Astrocyte of the spinal cord (primary cell): ENCODE data around the gene RSBN1.
"Not testable (repeated sequence)": the region's sequence is repeated elsewhere in the genome, so short reads cannot be mapped to it uniquely, and the experiment has no call there.

Experiments used
- DNase-seq: peaks from one replicate; pipeline ENCODE4 v3.0.0; 2011; ENCODE audit warnings: low read depth, low spot score
- H3K4me3 ChIP-seq: 2 replicates; pipeline ENCODE4 v1.5.1; 2011; ENCODE audit warnings: low read depth, mild to moderate bottlenecking, low read length, moderate library complexity
- in situ Hi-C: cut with HindIII; loops from 2 replicates; pipeline ENCODE4 v1.10.0; 2017; ENCODE audit warnings: low sequenced_read_pairs
- TF ChIP-seq, protein P1 (sequence below): IDR thresholded peaks from 2 replicates; pipeline ENCODE4 v1.5.1; 2012; ENCODE audit warnings: low read depth, mild to moderate bottlenecking, low read length, inconsistent platforms

Gene RSBN1

DNA sequence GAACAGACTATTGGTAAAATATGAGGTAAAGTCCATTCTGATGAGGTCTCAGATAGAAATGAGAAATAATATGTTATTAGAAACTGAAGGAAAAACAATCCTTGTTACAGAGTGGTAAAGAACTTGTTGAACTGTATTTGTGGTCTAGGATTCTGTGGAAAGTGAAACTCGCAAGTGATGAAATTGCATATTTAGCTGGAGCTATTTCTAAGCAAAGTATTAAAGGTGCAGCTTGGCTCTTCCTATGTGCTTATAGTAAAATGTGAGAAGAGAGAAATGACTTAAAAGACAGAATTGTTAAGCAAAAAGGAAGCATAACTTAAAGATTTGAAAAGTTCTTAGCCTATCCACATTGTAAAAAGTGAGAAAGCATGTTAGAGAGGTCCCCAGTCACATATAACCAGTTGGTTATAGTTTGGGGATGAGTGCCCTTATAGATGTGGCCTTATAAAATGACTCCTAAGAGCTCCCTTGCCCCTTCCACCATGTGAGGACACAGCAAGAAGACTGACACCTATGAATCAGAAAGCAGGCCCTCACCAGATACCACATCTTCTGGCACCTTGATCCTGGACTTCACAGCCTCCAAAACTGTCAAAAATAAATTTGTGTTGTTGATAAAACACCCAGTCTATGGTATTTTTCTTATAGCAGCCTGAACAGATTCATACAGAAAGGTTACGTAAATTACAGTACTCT is 77.8 kb downstream of the RSBN1 start:
- TF ChIP-seq, protein P1, sequence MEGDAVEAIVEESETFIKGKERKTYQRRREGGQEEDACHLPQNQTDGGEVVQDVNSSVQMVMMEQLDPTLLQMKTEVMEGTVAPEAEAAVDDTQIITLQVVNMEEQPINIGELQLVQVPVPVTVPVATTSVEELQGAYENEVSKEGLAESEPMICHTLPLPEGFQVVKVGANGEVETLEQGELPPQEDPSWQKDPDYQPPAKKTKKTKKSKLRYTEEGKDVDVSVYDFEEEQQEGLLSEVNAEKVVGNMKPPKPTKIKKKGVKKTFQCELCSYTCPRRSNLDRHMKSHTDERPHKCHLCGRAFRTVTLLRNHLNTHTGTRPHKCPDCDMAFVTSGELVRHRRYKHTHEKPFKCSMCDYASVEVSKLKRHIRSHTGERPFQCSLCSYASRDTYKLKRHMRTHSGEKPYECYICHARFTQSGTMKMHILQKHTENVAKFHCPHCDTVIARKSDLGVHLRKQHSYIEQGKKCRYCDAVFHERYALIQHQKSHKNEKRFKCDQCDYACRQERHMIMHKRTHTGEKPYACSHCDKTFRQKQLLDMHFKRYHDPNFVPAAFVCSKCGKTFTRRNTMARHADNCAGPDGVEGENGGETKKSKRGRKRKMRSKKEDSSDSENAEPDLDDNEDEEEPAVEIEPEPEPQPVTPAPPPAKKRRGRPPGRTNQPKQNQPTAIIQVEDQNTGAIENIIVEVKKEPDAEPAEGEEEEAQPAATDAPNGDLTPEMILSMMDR: no peak
- in situ Hi-C loops: no loop called here
- no peak for DNase-seq
- no peak overlapping the region for H3K4me3 ChIP-seq

DNA sequence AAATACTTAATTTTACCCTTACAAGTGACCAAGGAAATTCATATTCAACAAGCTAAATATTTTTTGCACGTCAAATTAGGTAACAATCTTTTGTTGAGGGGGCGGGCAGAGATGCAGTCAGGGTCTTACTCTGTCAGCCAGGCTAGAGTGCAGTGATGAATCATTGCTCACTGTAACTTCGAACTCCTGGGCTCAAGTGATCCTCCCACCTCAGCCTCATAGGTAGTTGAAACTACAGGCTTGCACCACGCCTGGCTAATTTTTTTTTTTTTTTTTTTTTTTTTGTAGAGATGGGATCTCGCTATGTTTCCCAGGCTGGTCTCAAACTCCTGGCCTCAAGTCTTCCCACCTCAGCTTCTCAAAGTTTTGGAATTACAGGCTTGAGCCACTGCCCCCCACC is 79.5 kb downstream of the RSBN1 start:
- TF ChIP-seq, protein P1: no peak
- no peak overlapping the region for H3K4me3 ChIP-seq
- in situ Hi-C loops: no loop called here
- no peak for DNase-seq

DNA sequence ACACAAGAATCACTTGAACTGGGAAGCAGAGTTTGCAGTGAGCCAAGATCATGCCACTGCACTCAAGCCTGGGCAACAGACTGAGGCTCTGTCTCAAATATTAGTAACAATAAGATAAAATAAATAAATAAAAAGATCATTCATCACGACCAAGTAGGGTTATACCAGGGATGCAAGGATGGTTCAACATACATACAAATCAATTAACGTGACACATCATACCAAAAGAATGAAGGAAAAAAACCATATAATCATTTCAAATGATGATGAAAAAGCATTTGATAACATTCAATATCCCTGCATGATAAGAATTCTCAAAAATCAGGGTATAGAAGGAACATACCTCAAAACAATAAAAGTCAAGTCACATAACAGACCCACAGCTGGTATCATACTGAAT is 91.3 kb downstream of the RSBN1 start:
- no peak for DNase-seq
- in situ Hi-C loops: no loop called here
- H3K4me3 ChIP-seq: no peak overlapping the region
- TF ChIP-seq, protein P1: no peak

DNA sequence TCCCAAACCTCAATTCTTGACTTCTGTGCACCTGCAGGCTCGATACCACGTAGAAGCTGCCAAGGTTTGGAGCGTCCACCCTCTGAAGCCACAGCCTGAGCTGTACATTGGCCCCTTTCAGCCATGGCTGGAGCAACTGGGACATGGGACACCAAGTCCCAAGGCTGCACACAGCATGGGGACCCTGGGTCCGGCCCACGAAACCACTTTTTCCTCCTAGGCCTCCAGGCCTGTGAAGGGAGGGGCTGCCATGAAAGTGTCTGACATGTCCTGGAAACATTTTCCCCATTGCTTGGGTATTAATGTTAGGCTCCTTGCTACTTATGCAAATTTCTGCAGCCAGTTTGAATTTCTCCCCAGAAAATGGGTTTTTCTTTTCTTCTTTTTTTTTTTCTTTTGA is 93.7 kb downstream of the RSBN1 start:
- in situ Hi-C loops, H3K4me3 ChIP-seq: not testable (repeated sequence)

DNA sequence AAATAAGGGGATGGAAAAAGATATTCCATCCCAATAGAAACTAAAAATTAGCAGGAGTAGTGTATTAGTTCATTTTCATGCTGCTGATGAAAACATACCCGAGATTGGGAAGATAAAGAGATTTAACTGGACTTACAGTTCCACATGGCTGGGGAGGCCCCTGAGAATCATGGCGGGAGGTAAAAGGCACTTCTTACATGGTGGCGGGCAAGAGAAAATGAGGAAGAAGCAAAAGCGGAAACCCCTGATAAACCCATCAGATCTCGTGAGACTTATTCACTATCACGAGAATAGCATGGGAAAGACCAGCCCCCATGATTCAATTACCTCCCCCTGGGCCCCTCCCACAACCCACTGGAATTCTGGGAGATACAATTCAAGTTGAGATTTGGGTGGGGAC is 94.8 kb downstream of the RSBN1 start:
- in situ Hi-C loops, H3K4me3 ChIP-seq, DNase-seq: not testable (repeated sequence)

More for the DNA sequence above, 93.7 kb downstream of the RSBN1 start:
- DNase-seq: not testable (repeated sequence)

DNA sequence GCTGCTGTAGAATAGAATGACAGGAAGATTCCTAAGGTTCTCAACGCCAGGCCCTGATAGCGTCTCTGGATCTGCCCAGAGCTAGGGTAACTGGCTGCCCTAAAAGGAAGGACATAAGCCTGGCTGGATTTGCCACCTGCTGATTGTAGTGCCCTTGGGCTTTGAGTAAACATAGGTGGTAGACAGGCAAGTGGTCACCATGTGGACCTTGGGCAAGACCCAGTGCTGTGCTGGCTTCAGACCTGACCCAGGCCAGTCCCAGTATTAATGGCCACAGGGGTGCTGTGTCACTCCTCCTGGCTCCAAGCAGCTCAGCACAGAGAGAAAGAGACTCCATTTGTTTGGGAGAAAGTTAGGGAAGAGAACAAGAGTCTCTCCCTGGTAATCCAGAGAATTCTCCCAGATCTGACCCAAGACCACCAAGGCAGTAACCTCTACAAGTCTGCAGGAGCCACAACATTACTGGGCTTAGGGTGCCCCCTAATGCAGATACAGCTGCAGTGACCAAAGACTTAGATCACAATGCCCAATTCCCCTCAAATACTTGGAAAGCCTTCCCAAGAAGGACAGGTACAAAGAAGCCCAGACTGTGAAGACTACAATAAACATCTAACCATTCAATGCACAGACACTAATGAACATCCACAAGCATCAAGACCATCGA is 97.5 kb downstream of the RSBN1 start:
- TF ChIP-seq, protein P1: no peak
- H3K4me3 ChIP-seq: no peak overlapping the region
- DNase-seq: no peak
- in situ Hi-C loops: no loop called here
